Thoracic aorta (tissue), 2 donors: ENCODE measurements around the gene C10orf53. TPM values are rescaled to one million over a fixed set of nuclear protein-coding genes. Genes with fewer than 3 reads are reported as not detected.

Source experiments
- total RNA-seq, 2 donors: library from RNA; depleted of rRNA; stranded (reverse); fragments of >200 nt; gene quantifications; one replicate each; pipeline versions ENCODE4 v1.1.0 to v1.2.3, GENCODE V29; 2016

Gene C10orf53
- total RNA-seq, 2 donors from 2014 or later: not detected

Other genes with a start within 250 kb of the C10orf53 start
- 10 to 100 TPM; 37.7 to 50.4 TPM for gene ERCC6, start 140.5 kb upstream of the C10orf53 start, total RNA-seq
- not detected for gene SLC18A3, start 69.3 kb upstream of the C10orf53 start, total RNA-seq
- gene CHAT, start 65.6 kb upstream of the C10orf53 start, total RNA-seq: not detected
- gene OGDHL, start 82.7 kb downstream of the C10orf53 start, total RNA-seq: not detected